Astrocyte of the hippocampus (primary cell): ENCODE measurements around the gene KRT6A.
"Not testable (repeated sequence)": the region's sequence is repeated elsewhere in the genome, so short reads cannot be mapped to it uniquely, and the experiment has no call there.

ENCODE experiments used
- DNase-seq: peaks from one replicate; pipeline ENCODE4 v3.0.0; 2011; ENCODE audit warnings: low read depth, low spot score

The KRT6A gene

DNA sequence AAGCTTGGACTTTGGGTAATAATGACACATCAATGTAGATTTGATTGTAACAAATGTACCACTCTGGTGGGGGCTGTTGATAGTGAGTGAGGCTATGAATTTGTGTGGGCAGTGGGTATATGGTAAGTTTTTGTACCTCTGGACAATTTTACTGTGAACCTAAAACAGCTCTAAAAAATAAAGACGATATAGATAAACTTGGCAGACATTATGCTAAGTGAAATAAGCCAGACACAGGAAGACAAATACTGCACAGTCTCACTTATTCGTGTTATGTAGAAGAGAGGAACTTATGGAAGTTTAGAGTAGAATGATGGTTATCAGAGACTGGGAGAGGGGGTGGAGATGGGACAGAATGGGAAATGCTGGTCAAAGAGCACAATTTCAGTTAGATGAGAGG, 28.2 kb downstream of the KRT6A start:
- no peak for DNase-seq

DNA sequence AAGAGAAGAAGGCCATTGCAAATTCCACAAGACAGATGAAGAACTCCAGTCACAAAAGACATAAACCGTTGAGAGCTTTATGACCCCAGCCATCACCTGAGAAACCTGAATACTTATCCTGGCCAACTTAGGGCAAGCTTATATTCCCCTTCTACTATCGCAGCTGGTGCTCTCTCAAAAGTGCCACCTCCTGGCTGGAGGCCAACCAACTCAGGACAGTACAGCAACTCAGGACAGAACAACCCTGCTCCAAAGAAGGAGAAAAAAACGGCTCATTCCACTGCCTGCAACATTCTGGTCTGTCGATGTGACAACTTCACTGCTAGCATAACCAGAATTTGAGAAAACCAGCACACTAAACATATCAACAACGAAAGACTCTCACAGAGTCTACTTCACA, 31.4 kb downstream of the KRT6A start:
- DNase-seq = no peak

DNA sequence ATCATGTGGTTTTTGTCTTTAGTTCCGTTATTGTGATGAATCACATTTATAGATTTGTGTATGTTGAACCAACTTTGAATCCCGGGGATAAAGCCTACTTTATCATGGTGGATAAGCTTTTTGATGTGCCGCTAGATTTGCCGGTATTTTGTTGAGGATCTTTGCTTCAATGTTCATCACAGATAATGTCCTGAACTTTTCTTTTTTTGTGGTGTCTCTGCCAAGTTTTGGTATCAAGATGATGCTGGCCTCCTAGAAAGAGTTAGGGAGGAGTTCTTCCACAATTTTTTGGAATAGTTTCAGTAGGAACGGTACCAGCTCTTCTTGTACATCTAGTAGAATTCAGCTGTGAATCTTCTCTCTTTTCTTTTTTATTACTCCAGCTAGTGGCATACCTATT, 34.2 kb downstream of the KRT6A start:
- no peak for DNase-seq

DNA sequence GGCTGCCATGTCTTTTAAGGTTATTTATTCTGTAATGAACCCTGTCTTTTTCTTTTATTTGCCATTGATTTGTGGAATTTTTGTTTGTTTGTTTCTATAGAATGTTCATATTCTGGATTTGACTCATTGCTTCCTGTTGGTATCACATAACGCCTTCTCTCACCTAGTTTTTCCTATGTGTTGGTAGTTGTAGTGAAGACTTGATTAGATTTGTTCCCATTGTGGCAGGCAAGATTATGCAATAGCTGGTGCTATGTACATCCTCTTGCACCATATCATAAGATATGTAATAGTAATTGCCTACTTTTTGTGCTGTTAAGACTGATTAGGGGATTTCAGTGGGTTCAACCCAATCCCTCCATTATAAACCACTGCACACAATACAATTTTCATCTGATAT, 37.2 kb downstream of the KRT6A start:
- no peak for DNase-seq

DNA sequence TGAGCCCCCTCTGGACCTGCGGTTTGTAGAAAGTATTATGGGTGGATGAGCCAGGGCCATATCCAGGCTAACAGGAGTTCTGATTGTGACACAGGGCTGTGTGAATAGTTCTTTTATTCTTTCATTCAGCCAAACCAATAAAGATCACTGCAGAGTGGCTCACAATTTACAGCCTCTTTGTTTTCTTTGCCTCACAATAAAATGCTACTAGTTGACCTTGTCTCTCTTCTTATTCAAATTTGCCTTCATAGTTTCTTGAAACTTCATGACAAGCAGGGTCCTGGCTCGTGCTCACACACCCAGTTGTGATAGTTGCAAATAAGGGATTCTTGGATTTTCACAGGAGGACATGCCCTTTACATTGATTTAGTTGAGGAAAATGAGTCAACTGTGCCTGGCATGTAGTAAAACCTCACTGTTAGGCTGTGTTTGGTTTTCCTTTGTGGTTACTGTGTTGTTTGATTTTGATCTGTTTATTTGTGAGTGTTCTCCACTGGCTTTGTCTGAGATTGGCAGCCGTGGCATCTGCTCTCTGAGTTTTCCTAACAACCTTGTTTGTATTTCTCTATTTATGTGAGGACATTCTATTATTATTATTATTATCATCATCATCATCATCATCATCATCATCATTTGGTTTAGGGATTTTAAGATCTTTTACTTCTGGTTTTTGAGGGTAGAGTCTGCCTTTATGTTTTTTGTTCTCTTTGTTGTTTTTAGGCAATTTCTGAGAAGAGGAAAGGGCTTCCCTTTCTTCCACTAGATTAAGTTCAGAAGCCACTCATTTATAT, 38.5 kb downstream of the KRT6A start:
- DNase-seq = peak; percentile 48

DNA sequence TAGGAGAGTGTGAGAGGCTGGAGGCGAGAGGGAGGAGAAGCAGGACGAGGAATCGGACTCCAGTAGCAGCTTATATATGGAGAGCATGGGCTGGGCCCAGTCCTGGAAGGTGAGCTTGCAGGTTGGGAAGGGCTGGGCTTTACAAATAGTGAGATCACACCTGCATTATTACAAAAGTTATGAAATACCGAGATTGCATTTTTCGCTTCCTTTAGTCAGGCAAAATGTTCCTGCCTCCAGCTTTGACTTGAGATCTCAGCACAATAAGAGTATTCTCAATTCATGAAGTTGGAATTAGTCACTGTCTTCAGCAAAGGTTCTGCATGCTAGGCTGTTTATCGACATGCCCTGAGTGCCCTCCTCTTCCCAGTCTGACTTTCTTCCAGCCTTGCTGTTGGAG, 41.0 kb downstream of the KRT6A start, which contains the start of gene KRT6B:
KRT6B (minus strand) TSS at position 46 of the 400 bp plus-strand sequence. CDS start 68 bp downstream, outside the sequence.
- DNase-seq = no peak

DNA sequence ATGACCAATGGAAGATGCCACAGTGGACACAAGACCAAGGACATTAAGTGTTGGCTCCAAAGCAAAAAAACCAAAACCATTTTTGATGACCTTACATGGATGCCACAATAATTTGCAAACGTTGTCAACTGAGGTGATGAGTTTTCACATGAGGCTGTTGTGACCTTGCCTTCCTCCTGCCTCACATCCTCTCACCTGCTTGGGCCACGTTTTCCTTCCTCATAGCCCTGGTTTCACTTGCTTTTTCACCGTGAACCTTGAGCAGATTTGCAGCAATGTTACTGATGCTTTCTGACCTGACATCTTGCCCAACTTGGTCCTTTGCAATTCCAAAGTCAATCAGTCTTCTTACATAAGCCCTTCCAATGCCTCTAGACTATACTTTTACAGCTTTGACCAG, 44.8 kb downstream of the KRT6A start:
- no peak for DNase-seq

DNA sequence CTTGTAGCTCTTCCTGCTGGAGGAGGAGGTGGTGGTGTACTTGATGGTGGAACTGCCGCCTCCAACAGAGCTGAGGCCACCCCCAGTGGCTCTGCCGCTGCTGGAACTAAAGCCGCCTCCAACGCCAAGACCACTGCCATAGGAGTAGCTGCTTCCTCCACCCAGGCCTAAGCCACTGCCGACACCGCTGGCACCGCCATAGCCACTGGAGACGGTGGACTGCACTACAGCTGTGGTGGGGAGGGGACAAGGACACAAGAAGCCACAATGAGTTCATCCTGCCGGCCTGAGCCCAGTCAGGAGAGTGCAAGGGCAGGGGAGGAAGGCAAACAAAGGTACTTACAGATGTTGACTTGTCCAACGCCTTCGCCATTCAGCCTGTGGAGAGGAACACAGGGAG, 45.9 kb downstream of the KRT6A start:
- DNase-seq = not testable (repeated sequence)

DNA sequence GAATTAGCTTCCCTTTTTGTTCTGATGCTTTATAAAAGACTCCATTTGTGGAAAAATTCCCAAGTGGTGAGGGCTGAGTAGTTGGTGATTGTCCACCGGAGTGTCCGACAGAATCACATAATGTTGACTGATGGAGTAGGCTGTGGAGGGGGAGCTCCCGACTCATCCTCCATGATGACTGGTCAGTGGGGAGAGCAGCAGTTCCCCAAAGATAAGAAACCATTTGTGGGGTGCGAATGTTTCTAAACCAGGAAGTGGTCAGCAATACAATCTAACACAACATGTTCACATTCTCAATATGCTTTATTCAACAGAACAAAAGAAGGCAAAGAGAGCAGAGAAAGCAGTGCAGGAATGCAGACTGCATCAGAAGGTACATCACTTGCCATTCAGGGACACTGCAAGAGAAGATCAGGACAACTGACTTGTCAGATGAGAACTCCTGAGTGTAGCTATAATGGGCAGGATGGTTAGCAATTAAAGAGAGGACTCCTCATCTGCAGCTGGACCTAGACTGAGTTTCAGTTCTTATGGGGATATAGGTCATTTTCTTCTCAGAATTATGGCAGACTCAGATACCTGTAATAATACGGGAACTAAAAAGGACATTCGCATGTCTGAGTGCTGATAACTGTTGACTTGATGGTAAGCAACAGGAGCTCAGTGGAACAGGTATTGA, 46.6 kb downstream of the KRT6A start:
- DNase-seq = no peak

DNA sequence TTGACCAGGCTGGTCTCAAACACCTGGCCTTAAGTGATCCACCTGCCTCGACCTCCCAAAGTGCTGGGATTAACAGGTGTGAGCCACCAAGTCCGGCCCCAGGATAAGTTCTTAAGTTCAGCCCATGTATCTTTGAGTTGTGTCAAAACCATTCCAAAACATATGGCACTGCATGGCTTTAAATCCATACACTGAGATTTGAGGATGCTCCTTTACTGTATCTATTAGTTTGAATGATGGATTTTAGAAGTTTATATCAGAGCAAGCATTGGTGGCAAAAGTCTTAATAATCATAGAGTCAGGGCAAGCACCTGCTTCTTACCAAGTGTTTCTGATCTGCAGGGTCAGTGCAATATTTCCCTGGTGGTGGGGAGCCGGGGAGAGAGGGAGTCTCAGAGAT, 47.2 kb downstream of the KRT6A start:
- DNase-seq = no peak

DNA sequence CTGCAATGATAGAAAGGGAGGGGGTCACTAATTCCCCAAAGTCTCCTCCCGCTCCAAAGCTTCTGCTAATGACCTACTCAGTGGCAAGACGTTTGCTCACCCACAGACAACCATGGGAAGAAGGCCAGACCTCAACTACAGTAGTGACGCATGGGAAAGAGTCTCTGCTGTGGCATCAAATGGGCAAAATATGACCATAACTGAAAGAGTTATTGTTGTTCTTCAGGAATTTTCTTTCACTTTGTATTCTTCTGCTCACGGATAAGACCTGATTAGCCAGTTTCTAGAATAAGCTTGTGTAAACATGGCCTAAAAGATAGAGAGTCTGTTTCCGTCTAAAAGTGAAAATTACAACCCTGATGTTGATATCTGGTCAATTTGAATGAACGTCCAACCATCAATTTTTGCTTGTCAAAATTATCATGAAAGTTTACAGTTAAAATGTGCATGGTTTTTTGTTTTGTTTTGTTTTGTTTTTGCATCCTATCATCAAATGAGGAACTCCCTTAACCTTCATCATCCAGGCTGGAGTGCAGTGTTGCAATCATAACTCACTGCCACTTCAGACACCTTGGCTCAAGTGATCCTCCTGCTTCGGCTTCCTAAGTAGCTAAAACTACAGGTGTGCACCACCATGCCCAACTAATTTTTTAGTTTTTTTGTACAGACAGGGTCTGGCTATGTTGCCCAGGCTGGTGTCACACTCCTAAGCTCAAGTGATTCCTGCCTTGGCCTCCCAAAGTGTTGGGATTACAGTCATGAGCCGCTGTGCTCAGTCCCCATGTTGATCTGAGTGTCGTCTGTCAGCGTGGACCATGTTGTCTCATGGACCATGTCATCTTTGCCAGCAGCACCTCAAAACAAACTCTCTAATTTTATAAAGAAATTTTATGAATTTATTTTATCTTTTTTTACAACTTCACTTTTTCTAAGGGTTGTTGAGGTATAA, 48.1 kb downstream of the KRT6A start:
- DNase-seq = peak; percentile 26

DNA sequence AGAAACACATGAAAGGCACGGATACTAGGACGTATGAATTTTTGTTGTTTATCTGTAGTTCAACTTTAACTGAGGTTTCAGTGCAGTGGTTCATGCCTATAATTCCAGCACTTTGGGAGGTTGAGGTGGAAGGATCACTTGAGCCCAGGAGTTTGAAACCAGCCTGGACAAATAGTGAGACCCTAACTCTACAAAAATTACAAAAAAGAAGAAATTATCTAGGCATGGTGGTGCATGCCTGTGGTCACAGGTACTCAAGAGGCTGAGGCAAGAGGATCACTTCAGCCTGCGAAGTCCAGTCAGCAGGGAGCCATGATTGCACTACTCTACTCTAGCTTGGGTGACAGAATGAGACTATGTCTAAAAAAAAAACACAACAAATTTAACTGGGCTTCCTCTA, 49.1 kb downstream of the KRT6A start:
- DNase-seq = no peak

DNA sequence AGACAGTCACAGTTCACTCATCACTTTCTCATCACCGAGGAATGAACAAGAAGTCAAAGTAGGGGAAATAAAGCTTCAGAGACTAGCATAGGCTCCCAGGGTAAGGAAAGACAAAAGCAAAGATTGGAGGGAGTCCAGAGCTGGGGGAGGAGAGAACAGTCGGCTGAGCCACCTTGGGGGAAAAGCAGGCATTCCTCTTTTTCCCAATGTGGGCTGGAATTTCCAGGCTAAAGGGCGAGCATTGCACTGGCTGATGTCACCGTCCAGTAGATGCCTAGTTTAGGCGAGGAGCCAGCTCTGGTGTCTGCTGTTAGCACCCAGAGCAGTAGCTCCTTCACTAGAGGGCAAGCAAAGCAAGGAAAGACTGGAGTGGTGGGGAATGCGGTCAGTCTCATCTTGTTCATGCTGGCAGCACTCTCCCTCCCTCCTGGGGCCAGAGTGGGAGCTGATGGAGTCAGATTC, 50.4 kb downstream of the KRT6A start:
- DNase-seq = peak; percentile 91

DNA sequence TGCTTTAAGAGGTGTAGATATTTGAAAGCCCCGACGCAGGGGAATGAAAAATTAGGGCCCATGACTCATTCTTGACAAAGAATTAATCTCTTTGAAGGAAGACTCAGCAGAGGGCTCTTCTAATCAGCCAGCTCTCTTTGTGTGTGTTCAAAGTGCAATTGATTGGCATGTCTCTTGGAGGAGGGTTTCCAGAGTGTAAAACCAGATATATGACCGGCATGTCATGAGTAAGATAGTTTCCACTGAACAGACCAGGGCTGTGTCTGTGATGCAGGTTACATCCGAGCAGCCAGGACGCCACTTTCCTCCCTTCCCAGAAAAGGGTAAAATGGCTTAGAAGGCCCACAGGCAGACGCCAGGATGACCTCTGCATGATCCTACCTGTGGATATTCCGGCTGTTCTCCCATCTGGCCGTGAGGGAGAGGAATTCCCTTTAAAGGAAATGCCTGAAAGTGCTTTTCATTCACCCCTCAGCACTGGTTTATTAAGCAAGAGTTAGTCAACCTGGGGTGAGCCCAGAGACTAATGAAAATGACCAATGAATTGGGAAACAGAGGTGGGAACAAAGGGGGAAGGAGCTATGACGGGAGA, 51.6 kb downstream of the KRT6A start:
- peak; percentile 66 for DNase-seq

DNA sequence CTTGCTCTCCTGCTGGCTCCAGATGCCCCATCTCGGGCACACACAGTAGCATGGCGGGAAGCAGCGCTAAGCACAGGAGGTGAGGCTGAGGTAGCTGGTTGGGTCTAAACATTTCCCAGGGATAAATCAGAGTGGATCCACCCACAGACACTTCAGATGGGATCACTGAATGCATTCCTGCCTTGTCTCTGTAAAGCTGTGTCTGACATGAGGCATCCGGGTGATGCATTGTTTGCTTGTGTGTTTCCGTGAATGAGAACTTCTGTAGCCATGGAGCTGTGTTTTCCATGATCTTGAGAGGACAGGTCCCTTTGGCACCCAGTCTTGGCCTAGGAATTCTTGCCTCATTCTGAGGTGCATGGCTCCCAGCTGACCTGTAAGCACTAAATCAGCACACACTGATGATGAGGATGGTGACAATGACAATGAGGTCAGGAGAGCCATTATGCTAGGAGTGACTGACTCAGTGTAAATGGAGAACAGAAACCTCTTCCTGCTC, 52.2 kb downstream of the KRT6A start:
- DNase-seq = peak; percentile 77

DNA sequence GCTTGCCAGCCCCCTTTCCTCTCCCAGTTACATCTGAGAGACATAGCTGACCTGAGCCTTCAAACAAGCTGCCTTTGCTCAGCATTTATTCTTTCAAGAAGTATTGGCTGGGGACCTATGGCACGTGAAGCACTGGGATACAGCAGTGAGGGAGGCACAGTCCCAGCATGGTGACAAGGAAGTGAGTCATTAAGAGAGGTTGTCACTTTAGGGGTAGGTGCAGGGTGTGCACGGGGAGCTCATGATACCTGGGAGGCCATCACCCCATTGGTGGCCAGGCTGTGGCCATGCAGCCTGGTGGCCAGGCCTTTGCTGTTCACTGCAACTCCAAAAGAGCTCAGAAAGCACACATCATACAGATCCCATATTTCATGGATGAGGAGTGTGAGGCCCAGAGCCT, 53.2 kb downstream of the KRT6A start:
- no peak for DNase-seq

DNA sequence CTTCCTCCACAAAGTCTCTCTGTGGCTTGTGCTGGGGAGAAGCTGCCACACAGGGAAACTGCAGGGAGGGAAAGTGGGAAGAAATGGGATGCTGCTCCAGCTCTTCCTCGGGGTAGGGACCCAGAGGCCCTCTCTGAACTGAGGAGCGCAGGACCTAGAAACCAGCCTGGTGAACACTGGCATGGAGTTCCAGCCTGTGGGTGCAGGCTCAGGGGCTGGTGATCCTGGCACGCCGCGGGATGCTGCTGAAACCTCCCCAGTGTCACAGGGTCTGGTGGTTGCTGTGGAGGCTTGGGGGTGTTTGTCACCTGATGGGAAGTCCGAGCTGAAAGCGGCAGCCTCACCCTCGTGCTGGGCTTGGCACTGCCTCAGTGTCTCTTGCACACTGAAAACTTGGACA, 53.6 kb downstream of the KRT6A start:
- no peak for DNase-seq

DNA sequence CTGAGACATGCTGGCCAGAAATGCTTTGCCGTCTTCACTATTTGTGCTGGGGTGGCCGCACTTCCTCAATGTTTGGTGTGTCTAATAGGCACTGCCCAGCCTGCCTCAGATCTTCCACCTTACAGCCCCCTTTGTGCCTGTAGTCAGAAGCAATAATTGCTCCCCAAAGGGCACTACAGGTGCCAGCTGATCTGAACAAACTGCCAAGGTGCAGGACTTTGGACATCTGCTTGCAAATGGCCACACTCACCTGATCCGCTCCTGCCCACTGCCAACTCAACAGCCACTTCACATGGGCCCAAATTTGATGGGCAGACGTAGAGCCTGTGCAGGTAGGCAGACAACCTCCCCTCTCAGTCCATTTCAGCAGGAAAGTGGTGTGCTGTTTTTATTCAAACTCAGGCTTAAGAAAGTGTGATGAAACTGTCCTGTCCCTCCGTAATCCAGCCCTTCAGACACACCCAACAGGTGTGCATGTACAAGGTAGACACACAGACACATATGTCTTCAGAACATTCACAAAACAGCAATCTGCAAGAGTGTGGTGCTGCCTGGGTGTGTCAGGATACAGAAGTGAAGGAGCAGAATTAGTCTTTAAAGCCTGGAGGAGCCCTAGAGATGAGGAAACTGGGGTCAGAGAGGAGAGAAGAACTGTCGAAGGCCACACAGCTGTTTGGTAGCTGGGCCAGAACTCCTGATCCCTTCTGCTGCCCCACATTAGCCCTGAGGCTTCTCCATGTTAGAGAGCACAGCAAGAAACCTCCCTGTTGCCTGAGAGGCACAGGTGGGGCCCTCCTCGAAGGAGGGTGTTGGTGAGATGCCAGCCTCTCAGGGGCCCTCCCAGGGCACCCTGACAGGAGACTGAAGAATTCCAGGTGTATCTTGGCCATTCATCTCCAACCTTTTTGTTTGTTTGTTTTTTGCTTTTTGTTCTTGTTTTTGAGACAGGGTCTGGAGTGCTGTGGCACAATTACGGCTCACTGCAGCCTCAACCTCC, 54.5 kb downstream of the KRT6A start:
- DNase-seq = no peak

DNA sequence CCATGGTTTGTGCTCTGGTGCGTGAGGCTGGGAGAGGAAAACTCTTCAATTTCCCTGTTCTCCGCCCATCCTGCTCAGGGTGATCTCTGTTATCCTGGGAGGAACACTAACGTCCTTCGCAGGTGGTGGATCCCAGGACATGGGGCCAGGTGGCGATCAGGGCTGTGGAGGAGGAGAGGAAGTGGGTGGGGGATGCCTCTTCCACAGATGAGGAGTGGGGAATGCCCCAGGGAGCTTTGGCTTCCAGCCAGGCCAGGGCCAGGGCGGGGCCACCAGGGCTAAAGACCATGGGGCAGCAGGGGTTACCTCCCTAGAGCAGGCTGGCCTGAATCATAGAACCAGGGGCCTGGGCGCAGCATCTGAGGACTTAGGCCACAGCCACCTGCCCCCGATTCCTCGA, 55.5 kb downstream of the KRT6A start:
- DNase-seq = no peak
